CD14-positive monocyte (primary cell): ENCODE measurements around the gene SLC35A4. TPM values are rescaled to one million over a fixed set of nuclear protein-coding genes. Genes with fewer than 3 reads are reported as not detected.
A peak's percentile ranks its signal among the peaks of the same experiment; 100 is the strongest.
"Not testable (repeated sequence)": the region's sequence is repeated elsewhere in the genome, so short reads cannot be mapped to it uniquely, and the experiment has no call there.

ENCODE experiments used
- DNase-seq, 3 donors: peaks; one replicate each; pipeline ENCODE4 v3.0.0-alpha.2; 2011 to 2022
- H2AFZ ChIP-seq: 2 replicates; pipeline ENCODE4 v1.6.0; 2012; ENCODE audit warnings: mild to moderate bottlenecking, low read depth, low read length, inconsistent platforms; ENCODE audit not compliant: insufficient read depth, poor library complexity, severe bottlenecking
- H3K27ac ChIP-seq, 2 donors: 1 replicate in 1 of 2; 2 replicates in 1 of 2; pipeline ENCODE4 v1.5.1; 2012 to 2013; ENCODE audit warnings: low read length in 2 of 2, control low read depth in 1 of 2, inconsistent platforms in 1 of 2, low read depth in 1 of 2, mild to moderate bottlenecking in 1 of 2
- H3K27me3 ChIP-seq, 2 donors: one replicate each; pipeline versions ENCODE4 v1.6.0 to v1.6.1; 2011 to 2013; ENCODE audit warnings: low read length in 2 of 2; ENCODE audit not compliant: control insufficient read depth in 2 of 2, insufficient read depth in 2 of 2
- H3K36me3 ChIP-seq, 2 donors: replicated peaks in 1 of 2; 1 replicate in 1 of 2; 2 replicates in 1 of 2; pipeline versions ENCODE4 v1.5.1 to v1.6.1; 2012 to 2013; ENCODE audit warnings: low read length in 2 of 2, control low read depth in 1 of 2, inconsistent platforms in 1 of 2, mild to moderate bottlenecking in 1 of 2; ENCODE audit not compliant: insufficient read depth in 2 of 2, control insufficient read depth in 1 of 2
- H3K4me1 ChIP-seq, 2 donors: 1 replicate in 1 of 2; 2 replicates in 1 of 2; pipeline versions ENCODE4 v1.5.1 to v1.6.1; 2012 to 2013; ENCODE audit warnings: low read length in 2 of 2, control low read depth in 1 of 2, inconsistent platforms in 1 of 2, mild to moderate bottlenecking in 1 of 2, moderate library complexity in 1 of 2; ENCODE audit not compliant: insufficient read depth in 2 of 2, control insufficient read depth in 1 of 2
- H3K4me2 ChIP-seq: replicated peaks from 2 replicates; pipeline ENCODE3; 2012; ENCODE audit warnings: low read length, moderate library complexity, mild to moderate bottlenecking; ENCODE audit not compliant: poor library complexity, severe bottlenecking; ENCODE audit errors: extremely low read depth
- H3K4me3 ChIP-seq, 3 experiments: fragments of 200-600 bp in 1 of 3; sonication (generic) in 1 of 3; replicated peaks in 1 of 3; 1 replicate in 2 of 3; 2 replicates in 1 of 3; pipeline ENCODE4 v1.5.1; 2011 to 2013; ENCODE audit warnings: low read length in 3 of 3, mild to moderate bottlenecking in 3 of 3, control low read depth in 2 of 3, low read depth in 2 of 3, inconsistent platforms in 1 of 3, moderate library complexity in 1 of 3
- H3K79me2 ChIP-seq: 2 replicates; pipeline ENCODE4 v1.6.0; 2012; ENCODE audit warnings: mild to moderate bottlenecking, control low read depth, inconsistent platforms, low read length, moderate library complexity; ENCODE audit not compliant: insufficient read depth
- H3K9ac ChIP-seq: 2 replicates; pipeline ENCODE4 v1.6.0; 2017; ENCODE audit warnings: low read length, mild to moderate bottlenecking; ENCODE audit not compliant: insufficient read depth, poor library complexity, severe bottlenecking
- H3K9me3 ChIP-seq, 2 donors: replicated peaks in 1 of 2; 1 replicate in 1 of 2; 2 replicates in 1 of 2; pipeline versions ENCODE4 v1.5.1 to v1.6.1; 2012 to 2013; ENCODE audit warnings: low read length in 2 of 2, control low read depth in 1 of 2; ENCODE audit not compliant: control insufficient read depth in 1 of 2, insufficient read depth in 1 of 2
- H4K20me1 ChIP-seq: 2 replicates; pipeline ENCODE4 v1.6.0; 2012; ENCODE audit warnings: mild to moderate bottlenecking, low read length, control low read depth, moderate library complexity; ENCODE audit not compliant: insufficient read depth
- H3K27ac Mint-ChIP-seq, 7 donors: one replicate each; pipeline ENCODE4 v1.8.0; 2020; ENCODE audit warnings: mild to moderate bottlenecking in 7 of 7, mixed read lengths in 7 of 7, moderate library complexity in 6 of 7, inconsistent platforms in 2 of 7
- H3K27me3 Mint-ChIP-seq, 3 donors: one replicate each; pipeline ENCODE4 v1.8.0; 2021 to 2022; ENCODE audit warnings: low read depth in 3 of 3, mild to moderate bottlenecking in 3 of 3, mixed read lengths in 3 of 3, moderate library complexity in 3 of 3, inconsistent platforms in 1 of 3
- H3K36me3 Mint-ChIP-seq, 2 donors: one replicate each; pipeline ENCODE4 v1.8.0; 2020; ENCODE audit warnings: mixed read lengths in 2 of 2, inconsistent platforms in 1 of 2, mild to moderate bottlenecking in 1 of 2
- H3K4me1 Mint-ChIP-seq: one replicate; pipeline ENCODE4 v1.8.0; 2020; ENCODE audit warnings: mild to moderate bottlenecking, mixed read lengths
- H3K4me3 Mint-ChIP-seq, 2 donors: one replicate each; pipeline ENCODE4 v1.8.0; 2020; ENCODE audit warnings: mild to moderate bottlenecking in 2 of 2, mixed read lengths in 2 of 2, moderate library complexity in 1 of 2
- H3K9me3 Mint-ChIP-seq, 7 donors: one replicate each; pipeline ENCODE4 v1.8.0; 2020 to 2022; ENCODE audit warnings: mixed read lengths in 7 of 7, mild to moderate bottlenecking in 6 of 7, moderate library complexity in 6 of 7, inconsistent platforms in 2 of 7
- WGBS: methylation state at CpG from one replicate; pipeline ENCODE4 v1.1.5; 2013; ENCODE audit warnings: missing lambda C conversion rate; ENCODE audit not compliant: insufficient coverage; 5-methylcytosine and 5-hydroxymethylcytosine counted together
- intact Hi-C, 2 donors: fragments of 100-400 bp; cut with micrococcal nuclease; formaldehyde crosslinking; loops; one replicate each; pipeline versions ENCODE4 v1.15.0 to v1.15.1; 2023
- polyA plus RNA-seq, 3 donors: library from polyadenylated mRNA; depleted of rRNA in 1 of 3; unstranded in 2 of 3; stranded (reverse) in 1 of 3; fragments of 300-500 nt in 2 of 3; fragments of >200 nt in 1 of 3; fragmentation: Illumina TruSeq in 2 of 3; gene quantifications; 1 replicate in 2 of 3; 2 replicates in 1 of 3; pipeline ENCODE4 v1.2.3, GENCODE V29; 2012 to 2021
- TF ChIP-seq, protein P1 (sequence below): fragments of 200-600 bp; IDR thresholded peaks from one replicate; pipeline ENCODE4 v1.8.0; 2022; ENCODE audit warnings: antibody characterized with exemption, mild to moderate bottlenecking

SLC35A4 gene
- polyA plus RNA-seq, 3 donors: 44.0 to 67.1 (median 58.8) TPM

- Histone ChIP-seq H3K79me2 (peaks cover 50% of the 10 kb centered on the region), H3K9me3 (no peaks in the 10 kb centered on the region), H3K4me1 (peaks cover 80 to 85% of the 10 kb centered on the region in 2 donors), H3K4me2 (peak overlapping the region; percentile 83), H3K4me3 (peak overlapping the region; percentile 26 to 81 (median 49)), H3K36me3 (peaks cover 0 to 8% of the 10 kb centered on the region in 2 donors), H3K9ac (peak overlapping the region; percentile 58), H4K20me1 (no peaks in the 10 kb centered on the region), H2AFZ (no peak overlapping the region), H3K27me3 (no peaks in the 10 kb centered on the region), H3K27ac (peak overlapping the region; percentile 80 to 91)
- Mint-ChIP-seq H3K4me3 (peak overlapping the region; percentile 82 to 96), H3K36me3 (peaks cover 9 to 30% of the 10 kb centered on the region in 2 donors), H3K9me3 (peaks cover 0 to 5% (median 0%) of the 10 kb centered on the region in 7 donors), H3K27ac (peak overlapping the region; percentile 91 to 98 (median 95)), H3K27me3 (peaks cover 0 to 2% (median 0%) of the 10 kb centered on the region in 3 donors), H3K4me1 (peaks cover 80% of the 10 kb centered on the region)
- WGBS: 100% methylated on average over 5 of the region's 7 CpGs
- intact Hi-C loops: no loop called here
- no peak for DNase-seq
- TF ChIP-seq, protein P1, sequence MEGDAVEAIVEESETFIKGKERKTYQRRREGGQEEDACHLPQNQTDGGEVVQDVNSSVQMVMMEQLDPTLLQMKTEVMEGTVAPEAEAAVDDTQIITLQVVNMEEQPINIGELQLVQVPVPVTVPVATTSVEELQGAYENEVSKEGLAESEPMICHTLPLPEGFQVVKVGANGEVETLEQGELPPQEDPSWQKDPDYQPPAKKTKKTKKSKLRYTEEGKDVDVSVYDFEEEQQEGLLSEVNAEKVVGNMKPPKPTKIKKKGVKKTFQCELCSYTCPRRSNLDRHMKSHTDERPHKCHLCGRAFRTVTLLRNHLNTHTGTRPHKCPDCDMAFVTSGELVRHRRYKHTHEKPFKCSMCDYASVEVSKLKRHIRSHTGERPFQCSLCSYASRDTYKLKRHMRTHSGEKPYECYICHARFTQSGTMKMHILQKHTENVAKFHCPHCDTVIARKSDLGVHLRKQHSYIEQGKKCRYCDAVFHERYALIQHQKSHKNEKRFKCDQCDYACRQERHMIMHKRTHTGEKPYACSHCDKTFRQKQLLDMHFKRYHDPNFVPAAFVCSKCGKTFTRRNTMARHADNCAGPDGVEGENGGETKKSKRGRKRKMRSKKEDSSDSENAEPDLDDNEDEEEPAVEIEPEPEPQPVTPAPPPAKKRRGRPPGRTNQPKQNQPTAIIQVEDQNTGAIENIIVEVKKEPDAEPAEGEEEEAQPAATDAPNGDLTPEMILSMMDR: no peak
Measured at GRCh38 chr5:140590861-140591260, 26.2 kb downstream of the SLC35A4 start.

- Mint-ChIP-seq H3K27ac (peak overlapping the region; percentile 91 to 98 (median 95)), H3K4me1 (peaks cover 87% of the 10 kb centered on the region), H3K4me3 (peak overlapping the region; percentile 82 to 96), H3K9me3 (peaks cover 0 to 1% (median 0%) of the 10 kb centered on the region in 7 donors), H3K36me3 (peaks cover 0 to 20% of the 10 kb centered on the region in 2 donors), H3K27me3 (peaks cover 0 to 2% (median 0%) of the 10 kb centered on the region in 3 donors)
- H4K20me1 ChIP-seq: no peaks in the 10 kb centered on the region
- peak overlapping the region; percentile 83 for H3K4me2 ChIP-seq
- WGBS: 0% methylated on average over 1 of the region's 5 CpGs
- H3K27ac ChIP-seq: peak overlapping the region; percentile 80 to 91
- TF ChIP-seq, protein P1: no peak
- H3K4me3 ChIP-seq: peak overlapping the region; percentile 26 to 81 (median 49)
- no peaks in the 10 kb centered on the region for H3K27me3 ChIP-seq
- intact Hi-C loops: no loop called here
- H3K36me3 ChIP-seq: peaks cover 0 to under 1% of the 10 kb centered on the region in 2 donors
- H3K9me3 ChIP-seq: no peaks in the 10 kb centered on the region
- peak overlapping the region; percentile 58 for H3K9ac ChIP-seq
- H2AFZ ChIP-seq: peak overlapping the region; percentile 8
- peak; percentile 64 to 85 (median 81) for DNase-seq
- H3K4me1 ChIP-seq: peaks cover 90 to 94% of the 10 kb centered on the region in 2 donors
- H3K79me2 ChIP-seq: peaks cover 43% of the 10 kb centered on the region
Measured at GRCh38 chr5:140591747-140592372, 27.2 kb downstream of the SLC35A4 start.

DNA sequence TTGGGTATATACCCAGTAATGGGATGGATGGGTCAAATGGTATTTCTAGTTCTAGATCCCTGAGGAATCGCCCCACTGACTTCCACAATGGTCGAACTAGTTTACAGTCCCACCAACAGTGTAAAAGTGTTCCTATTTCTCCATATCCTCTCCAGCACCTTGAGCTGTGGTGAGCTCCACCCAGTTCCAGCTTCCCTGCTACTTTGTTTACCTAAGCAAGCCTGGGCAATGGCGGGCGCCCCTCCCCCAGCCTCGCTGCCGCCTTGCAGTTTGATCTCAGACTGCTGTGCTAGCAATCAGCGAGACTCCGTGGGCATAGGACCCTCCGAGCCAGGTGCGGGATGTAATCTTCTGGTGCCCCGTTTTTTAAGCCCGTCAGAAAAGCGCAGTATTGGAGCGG, 28.4 kb downstream of the SLC35A4 start:
- H3K27me3 ChIP-seq, H2AFZ ChIP-seq, H3K9me3 Mint-ChIP-seq, intact Hi-C loops, H3K27me3 Mint-ChIP-seq, H3K4me2 ChIP-seq, H3K36me3 ChIP-seq, H4K20me1 ChIP-seq, DNase-seq, H3K9me3 ChIP-seq, H3K9ac ChIP-seq: not testable (repeated sequence)
- Histone ChIP-seq H3K4me1 (peaks cover 93% of the 10 kb centered on the region in 2 donors), H3K27ac (peak overlapping the region in 1 of 2 donors; percentile 22), H3K4me3 (peak overlapping the region in 1 of 3 experiments; percentile 32), H3K79me2 (peaks cover 47% of the 10 kb centered on the region)
- H3K36me3 Mint-ChIP-seq: peaks cover 0 to 12% of the 10 kb centered on the region in 2 donors
- 80% methylated on average over 8 of the region's 14 CpGs for WGBS
- H3K27ac Mint-ChIP-seq: peak overlapping the region; percentile 93 to 99 (median 97)
- peaks cover 87% of the 10 kb centered on the region for H3K4me1 Mint-ChIP-seq
- peak overlapping the region; percentile 46 to 51 for H3K4me3 Mint-ChIP-seq
